Adrenal gland (tissue), 5 donors: ENCODE data around the gene SPINK4.

ENCODE experiments used
- CTCF ChIP-seq, 6 experiments: fragments of 450-650 bp in 4 of 6; fragments of 200-600 bp in 2 of 6; sonication (generic) in 1 of 6; IDR thresholded peaks; 1 replicate in 5 of 6; 2 replicates in 1 of 6; pipeline versions ENCODE4 v1.5.1 to v1.8.0; 2016 to 2021; ENCODE audit warnings: antibody characterized with exemption in 6 of 6, mild to moderate bottlenecking in 2 of 6, moderate library complexity in 1 of 6
- POLR2A ChIP-seq, 2 donors: fragments of 450-650 bp; IDR thresholded peaks; one replicate each; pipeline ENCODE4 v1.6.1; 2017; ENCODE audit warnings: antibody characterized with exemption in 2 of 2, mild to moderate bottlenecking in 2 of 2, moderate library complexity in 1 of 2
- donor health status: DM: no; HTN: no; CAD: no.

- TF ChIP-seq POLR2A (IDR thresholded peaks at IDR 0.05) = no peak
- no peak for TF ChIP-seq CTCF (IDR thresholded peaks at IDR 0.05)
Observed at GRCh38 chr9:33294670-33295432, 54.9 kb downstream of the SPINK4 start.
